IPS-20b (cell line): ENCODE results near the gene DMPK.

Experiments
- H3K27ac ChIP-seq: one replicate; pipeline ENCODE4 v1.5.1; 2013; ENCODE audit warnings: low read length
- H3K27me3 ChIP-seq: 2 replicates; pipeline ENCODE4 v1.6.1; 2013; ENCODE audit warnings: mild to moderate bottlenecking, low read length, inconsistent platforms; ENCODE audit not compliant: insufficient read depth
- H3K36me3 ChIP-seq: 2 replicates; pipeline ENCODE4 v1.6.1; 2013; ENCODE audit warnings: low read depth, mild to moderate bottlenecking, inconsistent platforms, low read length, moderate library complexity; ENCODE audit not compliant: insufficient read depth
- H3K4me1 ChIP-seq: 2 replicates; pipeline ENCODE4 v1.6.1; 2013; ENCODE audit warnings: mild to moderate bottlenecking, control low read depth, inconsistent platforms, low read length, moderate library complexity; ENCODE audit not compliant: insufficient read depth
- H3K4me3 ChIP-seq: 2 replicates; pipeline ENCODE4 v1.5.1; 2013; ENCODE audit warnings: mild to moderate bottlenecking, low read length, inconsistent platforms
- H3K9ac ChIP-seq: 2 replicates; pipeline ENCODE4 v1.6.1; 2013; ENCODE audit warnings: low read depth, mild to moderate bottlenecking, inconsistent platforms, low read length, moderate library complexity
- H3K9me3 ChIP-seq: 2 replicates; pipeline ENCODE4 v1.6.1; 2013; ENCODE audit warnings: mild to moderate bottlenecking, low read depth, low read length, inconsistent platforms; ENCODE audit not compliant: insufficient read depth

Gene DMPK, protein sequence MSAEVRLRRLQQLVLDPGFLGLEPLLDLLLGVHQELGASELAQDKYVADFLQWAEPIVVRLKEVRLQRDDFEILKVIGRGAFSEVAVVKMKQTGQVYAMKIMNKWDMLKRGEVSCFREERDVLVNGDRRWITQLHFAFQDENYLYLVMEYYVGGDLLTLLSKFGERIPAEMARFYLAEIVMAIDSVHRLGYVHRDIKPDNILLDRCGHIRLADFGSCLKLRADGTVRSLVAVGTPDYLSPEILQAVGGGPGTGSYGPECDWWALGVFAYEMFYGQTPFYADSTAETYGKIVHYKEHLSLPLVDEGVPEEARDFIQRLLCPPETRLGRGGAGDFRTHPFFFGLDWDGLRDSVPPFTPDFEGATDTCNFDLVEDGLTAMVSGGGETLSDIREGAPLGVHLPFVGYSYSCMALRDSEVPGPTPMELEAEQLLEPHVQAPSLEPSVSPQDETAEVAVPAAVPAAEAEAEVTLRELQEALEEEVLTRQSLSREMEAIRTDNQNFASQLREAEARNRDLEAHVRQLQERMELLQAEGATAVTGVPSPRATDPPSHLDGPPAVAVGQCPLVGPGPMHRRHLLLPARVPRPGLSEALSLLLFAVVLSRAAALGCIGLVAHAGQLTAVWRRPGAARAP

DNA sequence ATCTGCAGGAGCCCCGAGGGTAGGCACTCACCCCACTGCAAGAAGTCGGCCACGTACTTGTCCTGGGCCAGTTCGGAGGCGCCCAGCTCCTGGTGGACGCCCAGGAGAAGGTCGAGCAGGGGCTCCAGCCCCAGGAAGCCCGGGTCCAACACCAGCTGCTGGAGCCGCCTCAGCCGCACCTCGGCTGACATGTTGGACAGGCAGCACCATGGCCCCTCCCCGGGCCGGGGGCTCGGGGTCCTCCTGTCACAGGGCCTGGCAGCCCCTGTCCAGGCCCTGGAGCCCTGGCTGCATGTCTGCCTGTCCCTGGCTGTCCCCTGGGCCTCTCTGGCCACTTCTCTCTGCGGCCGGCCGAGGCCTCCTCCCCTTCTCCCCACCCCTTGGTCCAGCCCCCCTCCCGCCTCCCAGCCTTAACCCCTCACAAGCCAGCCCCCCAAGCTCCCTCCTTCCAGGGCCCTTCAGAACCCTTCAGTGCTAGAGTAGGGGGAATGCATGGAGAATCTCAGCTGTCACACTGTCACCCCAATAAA lies at the start of gene DMPK:
DMPK (minus strand) TSS at position 329 of the 530 bp plus-strand sequence; CDS start at position 191, 138 bp downstream.
- peaks cover 31% of the 10 kb centered on the region for H3K36me3 ChIP-seq
- no peak within 1 kb of the TSS; the same call in 1 of the 2 replicates for H3K9ac ChIP-seq
- H3K27me3 ChIP-seq = peaks cover 15% of the 10 kb centered on the region
- H3K9me3 ChIP-seq = no peaks in the 10 kb centered on the region
- peaks cover 16% of the 10 kb centered on the region for H3K4me1 ChIP-seq
- no peak within 1 kb of the TSS for H3K4me3 ChIP-seq
- no peak within 1 kb of the TSS for H3K27ac ChIP-seq

DNA sequence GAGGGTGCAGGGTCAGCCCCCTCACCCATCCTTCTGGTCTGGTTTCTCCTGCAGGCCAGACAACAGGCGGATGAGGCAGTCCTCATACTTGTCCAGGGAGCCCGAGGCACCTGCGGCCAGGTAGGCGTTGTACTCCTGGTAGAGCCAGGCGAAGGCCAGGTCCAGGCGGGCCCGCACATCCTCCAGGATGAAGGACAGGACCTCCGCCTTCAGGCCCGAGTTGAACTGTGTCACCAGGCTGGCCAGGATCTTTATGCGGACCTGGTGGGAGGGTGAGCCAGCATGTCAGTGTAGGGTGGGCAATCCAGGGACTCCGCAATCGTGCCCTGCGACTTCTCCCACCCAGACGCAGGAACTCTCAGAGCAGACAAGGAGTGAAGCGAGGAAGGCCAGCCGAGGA lies 46.7 kb upstream of the DMPK start:
- Histone ChIP-seq H3K36me3 (peaks cover 96% of the 10 kb centered on the region), H3K4me1 (no peaks in the 10 kb centered on the region), H3K9ac (no peak overlapping the region), H3K9me3 (no peaks in the 10 kb centered on the region), H3K27ac (no peak overlapping the region), H3K27me3 (no peaks in the 10 kb centered on the region), H3K4me3 (no peak overlapping the region)

DNA sequence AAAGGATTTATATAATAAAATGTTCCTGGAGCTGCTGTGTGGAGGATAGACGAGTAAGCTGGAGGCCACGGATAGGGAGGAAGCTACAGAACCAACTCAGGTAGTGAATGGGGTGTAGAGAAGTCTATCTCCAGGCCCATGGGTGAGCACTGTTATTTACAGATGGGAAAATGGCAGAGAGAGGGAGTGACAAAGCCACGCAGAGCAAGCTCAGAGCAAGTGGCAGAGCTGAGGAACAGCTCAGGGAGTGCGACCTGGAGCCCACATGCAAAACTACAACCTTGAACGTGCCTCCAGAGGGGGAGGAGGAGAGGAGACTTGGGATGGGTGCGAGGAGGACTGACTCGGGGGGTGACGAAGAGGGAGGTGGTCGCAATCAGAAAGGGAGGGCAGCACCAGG lies 46.2 kb upstream of the DMPK start:
- Histone ChIP-seq H3K9ac (no peak overlapping the region), H3K27me3 (no peaks in the 10 kb centered on the region), H3K27ac (no peak overlapping the region), H3K4me3 (no peak overlapping the region), H3K4me1 (no peaks in the 10 kb centered on the region), H3K36me3 (peaks cover 97% of the 10 kb centered on the region), H3K9me3 (no peaks in the 10 kb centered on the region)

DNA sequence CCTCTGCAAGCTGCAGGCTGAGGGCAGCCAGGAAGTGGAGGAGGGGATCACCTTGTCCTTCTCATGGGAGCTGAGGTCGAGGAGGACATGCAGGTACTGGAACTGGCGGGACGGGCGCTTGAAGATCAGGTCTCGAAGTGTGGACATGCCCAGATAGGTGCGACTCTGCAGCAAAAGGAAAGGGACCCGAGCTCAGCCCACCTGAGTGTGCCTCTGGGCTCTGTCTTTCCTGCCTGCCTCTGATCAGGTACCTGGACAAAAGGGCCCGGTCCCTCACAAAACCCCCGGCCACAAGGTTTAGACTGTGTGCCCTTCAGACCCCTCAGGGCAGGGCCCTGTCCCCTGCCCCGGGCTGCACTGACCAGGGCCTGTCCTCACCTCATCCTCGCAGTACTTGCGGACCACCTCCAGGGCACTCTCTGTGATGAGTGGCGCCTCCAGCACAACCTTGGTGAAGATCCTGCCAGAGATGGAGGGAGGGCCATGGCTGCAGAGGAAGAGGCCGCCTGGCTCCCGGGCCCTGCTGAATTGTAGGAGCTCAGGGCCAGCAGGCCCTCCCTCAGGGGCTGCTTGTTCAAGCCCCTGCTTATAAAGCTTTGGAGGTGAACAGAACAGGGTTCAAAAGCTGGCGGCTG lies 45.3 kb upstream of the DMPK start:
- H3K36me3 ChIP-seq = peaks cover 97% of the 10 kb centered on the region
- H3K9ac ChIP-seq = no peak overlapping the region
- no peaks in the 10 kb centered on the region for H3K4me1 ChIP-seq
- no peaks in the 10 kb centered on the region for H3K9me3 ChIP-seq
- no peak overlapping the region for H3K27ac ChIP-seq
- no peaks in the 10 kb centered on the region for H3K27me3 ChIP-seq
- no peak overlapping the region for H3K4me3 ChIP-seq

DNA sequence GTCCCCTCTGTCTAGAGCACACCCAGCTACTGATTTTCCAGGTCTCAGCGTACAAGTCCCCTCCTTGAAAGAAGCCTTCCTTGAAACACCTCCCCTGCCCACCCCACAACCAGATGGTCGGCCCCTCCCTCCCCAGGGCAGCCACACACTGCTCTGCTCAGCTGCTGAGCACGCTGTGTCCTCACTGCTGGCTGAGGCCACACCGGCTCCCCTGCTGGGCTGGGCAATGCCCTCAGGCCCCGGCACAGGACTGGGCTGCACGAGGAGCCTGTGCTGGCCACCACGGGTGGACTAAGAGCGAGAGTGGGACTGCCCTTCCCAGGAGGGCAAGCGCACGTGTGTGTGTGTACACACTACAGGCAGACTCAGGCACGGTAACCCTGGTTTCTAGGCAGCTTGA lies 44.6 kb upstream of the DMPK start:
- no peaks in the 10 kb centered on the region for H3K4me1 ChIP-seq
- no peaks in the 10 kb centered on the region for H3K9me3 ChIP-seq
- no peak overlapping the region for H3K9ac ChIP-seq
- H3K4me3 ChIP-seq = no peak overlapping the region
- no peaks in the 10 kb centered on the region for H3K27me3 ChIP-seq
- peaks cover 95% of the 10 kb centered on the region for H3K36me3 ChIP-seq
- no peak overlapping the region for H3K27ac ChIP-seq

DNA sequence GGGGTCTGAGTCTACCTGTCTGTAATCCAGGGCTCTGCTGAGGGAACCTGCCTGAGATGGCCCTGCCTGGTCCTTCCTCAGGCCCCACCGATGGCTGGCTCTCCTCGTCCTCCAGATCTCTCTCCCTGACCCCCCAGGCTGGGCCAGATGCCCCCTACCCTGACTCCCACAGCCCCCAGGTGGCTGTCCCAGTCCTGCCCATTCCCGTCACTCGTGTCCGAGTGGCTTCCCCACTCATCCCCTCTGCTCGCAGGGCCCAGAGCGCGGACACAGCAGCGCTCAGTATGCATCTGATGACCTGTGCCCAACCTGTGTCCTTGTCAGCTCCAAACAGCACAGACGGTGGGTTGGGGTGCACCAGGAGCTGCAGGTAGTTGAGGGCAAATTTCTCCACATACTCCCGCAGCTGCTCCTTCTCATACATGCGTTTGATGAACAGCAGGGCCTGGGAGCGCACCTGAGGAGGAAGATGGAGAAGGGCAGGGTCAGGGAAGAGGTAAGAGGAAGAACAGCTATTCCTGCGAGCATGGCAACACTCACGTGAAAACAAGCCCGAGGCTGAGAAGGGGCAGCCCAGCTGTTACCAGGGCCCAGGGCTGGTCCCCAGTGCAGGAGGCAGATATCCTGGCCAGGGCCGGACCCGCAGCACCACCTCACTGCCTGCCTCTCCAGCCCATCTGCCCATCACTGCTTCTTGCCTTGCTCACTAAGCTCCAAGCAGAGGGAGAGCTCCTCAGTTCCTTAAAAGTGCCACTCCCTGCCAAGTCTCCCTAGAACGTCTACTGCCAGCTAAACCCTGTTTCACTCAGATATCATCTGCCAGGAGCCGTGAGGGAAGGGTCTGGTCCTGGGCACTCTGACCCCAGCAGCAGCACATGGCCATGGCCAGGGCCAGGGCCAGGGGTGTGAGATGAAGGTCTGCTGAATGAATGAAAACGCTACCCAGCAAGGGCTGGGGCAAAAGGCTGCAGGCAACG lies 43.9 kb upstream of the DMPK start:
- Histone ChIP-seq H3K9ac (no peak overlapping the region), H3K4me3 (no peak overlapping the region), H3K4me1 (no peaks in the 10 kb centered on the region), H3K9me3 (no peaks in the 10 kb centered on the region), H3K27ac (no peak overlapping the region), H3K36me3 (peaks cover 95% of the 10 kb centered on the region), H3K27me3 (no peaks in the 10 kb centered on the region)

DNA sequence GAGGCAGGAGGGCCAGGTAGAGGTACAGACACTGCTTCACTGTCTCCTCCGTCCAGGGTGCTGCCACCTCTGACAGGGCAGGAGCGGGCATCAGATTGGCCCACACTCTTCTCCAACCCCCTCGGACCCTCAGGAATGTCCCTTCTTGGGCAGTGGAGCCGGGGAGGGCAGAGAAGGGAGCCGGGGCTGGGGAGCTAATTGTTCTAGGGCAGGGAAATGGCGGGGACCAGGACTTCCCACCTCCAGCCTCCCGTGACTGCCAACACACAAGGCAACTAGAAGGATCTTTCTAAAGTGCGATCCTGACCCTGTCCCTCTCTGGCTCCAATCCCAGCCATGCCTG lies 42.9 kb upstream of the DMPK start:
- no peak overlapping the region for H3K27ac ChIP-seq
- no peak overlapping the region for H3K9ac ChIP-seq
- H3K4me3 ChIP-seq = no peak overlapping the region
- no peaks in the 10 kb centered on the region for H3K4me1 ChIP-seq
- H3K36me3 ChIP-seq = peaks cover 97% of the 10 kb centered on the region
- no peaks in the 10 kb centered on the region for H3K9me3 ChIP-seq
- H3K27me3 ChIP-seq = no peaks in the 10 kb centered on the region

DNA sequence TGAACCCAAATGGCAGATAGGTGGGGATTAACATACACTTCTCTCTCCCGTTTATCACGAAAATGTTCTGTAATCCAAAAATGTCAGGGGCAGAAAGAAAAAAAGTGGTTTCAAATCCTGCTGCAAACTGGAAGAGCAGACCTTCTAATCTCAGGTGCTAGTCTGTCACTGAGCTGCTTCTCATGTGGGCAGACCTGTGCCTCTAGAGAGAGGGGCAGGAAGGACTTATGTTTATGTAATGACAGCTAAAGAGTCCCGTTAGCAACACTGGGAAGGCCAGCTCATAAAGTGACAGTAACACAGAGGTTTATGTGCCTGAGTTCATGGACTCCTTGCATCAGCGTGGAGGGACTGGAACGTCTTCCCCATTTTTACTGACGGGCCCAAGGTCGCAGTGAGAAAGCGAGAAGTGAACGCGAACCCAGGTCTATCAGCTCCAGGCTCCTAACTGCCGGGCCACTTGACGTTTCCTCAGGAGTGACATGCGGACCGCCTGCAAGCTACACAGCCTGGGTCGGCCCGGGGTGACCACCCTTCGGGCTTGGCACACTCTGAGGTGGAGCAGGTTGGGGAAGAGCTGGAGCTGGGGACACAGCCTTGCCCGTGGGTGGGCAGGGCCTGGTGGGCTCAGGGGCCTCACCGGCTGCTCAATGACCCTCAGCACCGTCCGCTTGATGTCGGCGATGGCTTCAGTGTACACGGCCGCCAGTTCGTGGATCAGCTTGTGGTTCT lies 42.4 kb upstream of the DMPK start:
- Histone ChIP-seq H3K36me3 (peaks cover 97% of the 10 kb centered on the region), H3K27me3 (no peaks in the 10 kb centered on the region), H3K4me1 (no peaks in the 10 kb centered on the region), H3K9me3 (no peaks in the 10 kb centered on the region), H3K9ac (no peak overlapping the region), H3K27ac (no peak overlapping the region), H3K4me3 (no peak overlapping the region)

DNA sequence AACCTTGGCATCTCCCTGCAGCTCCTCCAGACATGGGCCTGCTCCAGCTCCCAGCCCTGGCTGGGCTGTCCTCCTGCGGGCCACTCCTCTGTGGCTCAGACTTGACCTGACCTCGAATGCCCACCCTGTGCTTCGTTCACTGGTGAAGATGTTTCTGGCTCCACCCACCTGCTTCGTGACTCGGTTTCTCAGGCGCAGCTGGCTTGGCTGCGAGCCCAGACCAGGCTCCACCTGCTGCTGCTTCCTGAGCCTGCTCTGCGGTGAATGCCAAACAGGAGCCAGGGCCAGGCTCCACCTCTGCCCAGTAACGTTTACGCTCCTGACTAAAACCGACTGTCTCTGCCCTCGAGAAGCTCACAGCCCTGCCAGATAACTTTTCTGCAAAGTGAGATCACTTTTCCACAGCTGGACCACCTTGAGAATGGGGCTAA lies 41.8 kb upstream of the DMPK start:
- Histone ChIP-seq H3K27me3 (no peaks in the 10 kb centered on the region), H3K9me3 (no peaks in the 10 kb centered on the region), H3K27ac (no peak overlapping the region), H3K4me1 (no peaks in the 10 kb centered on the region), H3K36me3 (peaks cover 95% of the 10 kb centered on the region), H3K9ac (no peak overlapping the region), H3K4me3 (no peak overlapping the region)

DNA sequence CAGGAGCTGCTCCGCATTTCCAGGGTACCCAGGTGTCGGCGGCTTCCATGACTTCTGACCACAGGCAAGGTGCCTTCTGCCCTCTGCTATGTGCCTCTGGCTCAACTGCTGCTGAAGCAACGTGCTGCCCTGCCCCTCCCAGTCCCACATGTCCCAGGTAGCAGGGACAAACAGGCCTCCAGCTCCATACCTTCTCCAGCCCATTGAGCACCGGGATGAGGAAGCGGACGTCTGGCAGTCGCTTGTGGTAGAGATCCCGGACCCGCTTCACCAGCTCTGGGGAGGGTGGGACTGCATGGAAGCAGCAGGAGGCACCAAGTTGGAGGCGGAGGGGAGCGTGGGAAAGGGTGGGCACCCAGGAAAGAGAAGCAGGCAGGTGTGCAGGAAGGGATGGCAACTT lies 40.9 kb upstream of the DMPK start:
- Histone ChIP-seq H3K4me3 (no peak overlapping the region), H3K27ac (no peak overlapping the region), H3K9ac (no peak overlapping the region), H3K4me1 (peaks cover 3% of the 10 kb centered on the region; the same call in 1 of the 2 replicates), H3K9me3 (no peaks in the 10 kb centered on the region), H3K27me3 (no peaks in the 10 kb centered on the region), H3K36me3 (peaks cover 86% of the 10 kb centered on the region)
